Upper lobe of left lung (tissue), 6 donors: ENCODE results near the gene ARFGAP2. TPM values are rescaled to one million over a fixed set of nuclear protein-coding genes. Genes with fewer than 3 reads are reported as not detected.

Experiments
- ATAC-seq, 2 donors: fragments of 200-7000 bp; cut with Tn5 transposase; one replicate each; pipeline ENCODE4 v1.9.1; 2022; ENCODE audit warnings: mild to moderate bottlenecking in 2 of 2, moderate library complexity in 2 of 2; ENCODE audit not compliant: low FRiP score in 2 of 2
- DNase-seq, 2 donors: peaks; one replicate each; pipeline ENCODE4 v3.0.0-alpha.2; 2019 to 2020
- H3K27ac ChIP-seq, 4 donors: fragments of 200-600 bp; sonication (generic); one replicate each; pipeline ENCODE4 v1.5.1; 2016 to 2019
- H3K27me3 ChIP-seq, 4 donors: fragments of 200-600 bp; sonication (generic); one replicate each; pipeline ENCODE4 v1.5.1; 2017 to 2019
- H3K36me3 ChIP-seq, 4 donors: fragments of 200-600 bp; sonication (generic); one replicate each; pipeline ENCODE4 v1.5.1; 2016 to 2019
- H3K4me1 ChIP-seq, 4 donors: fragments of 200-600 bp; sonication (generic); one replicate each; pipeline ENCODE4 v1.5.1; 2018 to 2019
- H3K4me3 ChIP-seq, 4 donors: fragments of 200-600 bp; sonication (generic); one replicate each; pipeline ENCODE4 v1.5.1; 2017 to 2019; ENCODE audit warnings: mild to moderate bottlenecking in 2 of 4, moderate library complexity in 1 of 4
- H3K9me3 ChIP-seq, 4 donors: fragments of 200-600 bp; sonication (generic); one replicate each; pipeline ENCODE4 v1.5.1; 2018 to 2019
- EP300 ChIP-seq, 4 donors: sonication (generic); formaldehyde crosslinking; IDR thresholded peaks; one replicate each; pipeline ENCODE4 v1.5.1; 2017; ENCODE audit warnings: antibody characterized with exemption in 4 of 4, control low read depth in 2 of 4
- POLR2A ChIP-seq, 4 donors: fragments of 450-650 bp; IDR thresholded peaks; one replicate each; pipeline ENCODE4 v1.5.1; 2016 to 2017; ENCODE audit warnings: antibody characterized with exemption in 4 of 4, mild to moderate bottlenecking in 2 of 4
- POLR2AphosphoS5 ChIP-seq, 2 donors: sonication (generic); formaldehyde crosslinking; IDR thresholded peaks; one replicate each; pipeline ENCODE4 v1.5.1; 2017; ENCODE audit warnings: antibody characterized with exemption in 2 of 2
- WGBS, 2 donors: methylation state at CpG; one replicate each; pipeline ENCODE4 v1.1.5; 2017 to 2018; 5-methylcytosine and 5-hydroxymethylcytosine counted together
- total RNA-seq, 6 donors: library from RNA; depleted of rRNA in 4 of 6; stranded (reverse); fragments of >200 nt in 4 of 6; gene quantifications; one replicate each; pipeline versions ENCODE4 v1.1.0 to v1.2.1, GENCODE V29; 2016 to 2021
- TF ChIP-seq, protein P1 (sequence below), 6 experiments: fragments of 450-650 bp in 4 of 6; fragments of 200-600 bp in 2 of 6; sonication (generic) in 2 of 6; IDR thresholded peaks; one replicate each; pipeline ENCODE4 v1.5.1; 2016 to 2019; ENCODE audit warnings: antibody characterized with exemption in 6 of 6
- donor health status: DM: no; HTN: no; CAD: no; lungs with moderate emphysema.
- donor health status: DM: no; HTN: yes; CAD: no; lungs with severe emphysema.

Gene ARFGAP2
- total RNA-seq, 6 donors from 2014 or later: 93.6 to 257 (median 110) TPM

DNA sequence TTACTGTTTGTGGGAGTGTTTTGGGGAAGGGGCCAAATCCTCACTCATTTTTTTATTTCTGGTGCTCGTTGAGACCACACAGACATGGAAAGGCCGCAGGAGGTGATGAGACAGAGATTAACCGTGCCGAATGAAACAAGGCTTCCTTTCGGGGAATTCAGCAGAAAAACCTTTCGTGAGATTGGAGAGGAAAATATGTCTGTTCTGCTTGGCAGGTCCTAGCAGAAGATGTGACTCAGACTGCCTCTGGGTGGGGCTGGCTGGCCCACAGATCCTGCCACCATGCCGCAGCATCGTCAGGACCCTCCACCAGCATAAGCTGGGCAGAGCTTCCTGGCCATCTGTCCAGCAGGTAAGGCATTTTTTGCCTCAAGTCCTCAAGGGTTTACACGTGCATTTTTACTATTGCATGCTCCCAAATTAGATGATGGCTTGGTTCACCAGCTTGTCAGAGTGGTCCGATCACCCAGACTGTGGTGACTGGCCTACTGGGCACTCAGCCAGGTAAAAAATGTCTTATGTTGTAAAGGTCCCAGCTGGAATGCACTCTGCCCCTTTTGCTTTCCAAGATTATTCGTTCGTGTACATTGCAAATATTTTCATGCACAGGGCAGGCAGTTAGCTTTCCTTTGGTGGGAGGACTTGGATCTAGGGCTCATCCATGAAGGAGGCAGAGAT is 39.6 kb upstream of the ARFGAP2 start:
- peak overlapping the region; percentile 56 to 69 (median 64) for H3K4me3 ChIP-seq
- peaks cover 0 to 16% (median 6%) of the 10 kb centered on the region in 4 donors for H3K36me3 ChIP-seq
- no peaks in the 10 kb centered on the region for H3K9me3 ChIP-seq
- WGBS, 2 donors: 10 to 14% methylated on average over 12 of the region's 12 CpGs
- H3K27me3 ChIP-seq: no peaks in the 10 kb centered on the region
- peak overlapping the region; percentile 88 to 96 (median 92) for H3K27ac ChIP-seq
- ATAC-seq (peak in 1 of 2 donors; percentile 50), DNase-seq (peak in 1 of 2 donors; percentile 48)
- peaks cover 20 to 29% (median 22%) of the 10 kb centered on the region in 4 donors for H3K4me1 ChIP-seq
- no peak for TF ChIP-seq EP300 (IDR thresholded peaks at IDR 0.05)
- peak in 1 of 2 donors; percentile 22 for TF ChIP-seq POLR2AphosphoS5 (IDR thresholded peaks at IDR 0.05)
- no peak for TF ChIP-seq POLR2A (IDR thresholded peaks at IDR 0.05)
- TF ChIP-seq, protein P1, sequence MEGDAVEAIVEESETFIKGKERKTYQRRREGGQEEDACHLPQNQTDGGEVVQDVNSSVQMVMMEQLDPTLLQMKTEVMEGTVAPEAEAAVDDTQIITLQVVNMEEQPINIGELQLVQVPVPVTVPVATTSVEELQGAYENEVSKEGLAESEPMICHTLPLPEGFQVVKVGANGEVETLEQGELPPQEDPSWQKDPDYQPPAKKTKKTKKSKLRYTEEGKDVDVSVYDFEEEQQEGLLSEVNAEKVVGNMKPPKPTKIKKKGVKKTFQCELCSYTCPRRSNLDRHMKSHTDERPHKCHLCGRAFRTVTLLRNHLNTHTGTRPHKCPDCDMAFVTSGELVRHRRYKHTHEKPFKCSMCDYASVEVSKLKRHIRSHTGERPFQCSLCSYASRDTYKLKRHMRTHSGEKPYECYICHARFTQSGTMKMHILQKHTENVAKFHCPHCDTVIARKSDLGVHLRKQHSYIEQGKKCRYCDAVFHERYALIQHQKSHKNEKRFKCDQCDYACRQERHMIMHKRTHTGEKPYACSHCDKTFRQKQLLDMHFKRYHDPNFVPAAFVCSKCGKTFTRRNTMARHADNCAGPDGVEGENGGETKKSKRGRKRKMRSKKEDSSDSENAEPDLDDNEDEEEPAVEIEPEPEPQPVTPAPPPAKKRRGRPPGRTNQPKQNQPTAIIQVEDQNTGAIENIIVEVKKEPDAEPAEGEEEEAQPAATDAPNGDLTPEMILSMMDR (IDR thresholded peaks at IDR 0.05): no peak

DNA sequence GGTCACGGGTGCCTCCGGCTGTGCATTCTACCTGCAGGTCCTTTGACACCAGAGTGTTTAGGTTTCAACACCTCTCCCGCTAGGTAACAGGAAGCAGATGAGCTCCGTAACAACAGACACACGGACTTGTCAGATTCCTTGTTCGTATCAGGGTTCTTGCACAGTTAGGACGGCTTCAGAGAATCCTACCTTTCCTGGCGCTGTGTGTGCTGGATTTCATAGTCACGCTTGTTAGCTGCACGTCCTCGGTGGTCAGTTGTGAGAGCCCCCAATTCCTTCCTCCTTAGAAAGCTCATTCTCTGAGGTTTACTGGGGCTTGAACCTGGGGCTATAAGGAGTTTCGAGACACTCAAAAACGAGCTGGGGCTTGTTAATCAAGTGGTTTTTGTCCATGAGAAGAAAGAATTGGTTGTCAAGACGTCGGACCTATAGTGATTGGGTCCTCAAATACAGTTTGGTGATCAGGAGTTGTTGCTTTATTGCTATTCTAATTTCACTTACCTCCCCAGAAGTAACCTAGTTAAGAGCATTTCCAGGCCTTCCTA is 38.8 kb upstream of the ARFGAP2 start:
- Histone ChIP-seq H3K27me3 (no peaks in the 10 kb centered on the region), H3K36me3 (peaks cover 0 to 10% (median 4%) of the 10 kb centered on the region in 4 donors), H3K4me3 (peak overlapping the region; percentile 56 to 69 (median 64)), H3K9me3 (no peaks in the 10 kb centered on the region), H3K4me1 (peaks cover 20 to 29% (median 22%) of the 10 kb centered on the region in 4 donors), H3K27ac (peak overlapping the region; percentile 88 to 96 (median 92))
- WGBS, 2 donors: 7 to 13% methylated on average over 7 to 15 of the region's 15 CpGs
- no peak for ATAC-seq
- DNase-seq: no peak
- TF ChIP-seq, protein P1 (IDR thresholded peaks at IDR 0.05): no peak
- TF ChIP-seq EP300 (IDR thresholded peaks at IDR 0.05): no peak
- no peak for TF ChIP-seq POLR2A (IDR thresholded peaks at IDR 0.05)
- TF ChIP-seq POLR2AphosphoS5 (IDR thresholded peaks at IDR 0.05): no peak

DNA sequence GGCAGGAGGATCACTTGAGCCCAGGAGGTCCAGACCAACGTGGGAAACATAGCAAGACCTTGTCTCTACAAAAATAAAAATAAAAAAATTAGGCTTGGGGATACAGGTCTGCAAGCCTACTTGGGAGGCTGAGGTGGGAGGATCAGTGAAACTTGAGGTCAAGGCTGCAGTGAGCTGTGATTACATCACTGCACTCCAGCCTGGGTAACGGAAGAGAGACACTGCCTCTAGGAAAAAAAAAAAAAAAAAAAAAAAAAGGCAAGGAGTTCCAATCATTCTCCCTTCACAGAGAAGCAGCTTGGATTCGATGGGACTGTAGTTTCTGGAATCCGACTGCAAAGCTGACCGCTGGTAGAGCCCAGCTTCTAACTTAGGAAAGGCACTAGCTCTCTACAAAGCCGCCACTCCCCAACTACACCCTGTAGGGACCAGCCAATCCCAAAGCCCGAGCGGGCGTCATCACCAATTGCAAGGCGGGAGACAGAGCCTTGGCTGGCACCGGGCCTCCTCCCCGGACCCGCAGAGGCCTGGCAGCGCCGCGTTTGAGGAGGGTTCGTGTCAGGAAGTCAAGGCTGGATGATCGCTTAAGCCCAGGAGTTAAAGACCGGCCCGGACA is 37.4 kb upstream of the ARFGAP2 start:
- TF ChIP-seq EP300 (IDR thresholded peaks at IDR 0.05) (no peak), POLR2AphosphoS5 (IDR thresholded peaks at IDR 0.05) (peak; percentile 73 to 84), POLR2A (IDR thresholded peaks at IDR 0.05) (peak in 3 of 4 donors; percentile 52 to 84 (median 77))
- TF ChIP-seq, protein P1 (IDR thresholded peaks at IDR 0.05): no peak
- whole genome bisulfite sequencing, 2 donors: 5 to 11% methylated on average over 15 to 20 of the region's 20 CpGs
- DNase-seq (peak; percentile 90 to 97), ATAC-seq (peak; percentile 93 to 97)
- Histone ChIP-seq H3K9me3 (no peaks in the 10 kb centered on the region), H3K36me3 (peaks cover 0 to 4% (median 0%) of the 10 kb centered on the region in 4 donors), H3K4me3 (peak overlapping the region; percentile 0 to 69 (median 58)), H3K27me3 (no peaks in the 10 kb centered on the region), H3K4me1 (peaks cover 20 to 24% (median 22%) of the 10 kb centered on the region in 4 donors), H3K27ac (peak overlapping the region; percentile 88 to 96 (median 92))

DNA sequence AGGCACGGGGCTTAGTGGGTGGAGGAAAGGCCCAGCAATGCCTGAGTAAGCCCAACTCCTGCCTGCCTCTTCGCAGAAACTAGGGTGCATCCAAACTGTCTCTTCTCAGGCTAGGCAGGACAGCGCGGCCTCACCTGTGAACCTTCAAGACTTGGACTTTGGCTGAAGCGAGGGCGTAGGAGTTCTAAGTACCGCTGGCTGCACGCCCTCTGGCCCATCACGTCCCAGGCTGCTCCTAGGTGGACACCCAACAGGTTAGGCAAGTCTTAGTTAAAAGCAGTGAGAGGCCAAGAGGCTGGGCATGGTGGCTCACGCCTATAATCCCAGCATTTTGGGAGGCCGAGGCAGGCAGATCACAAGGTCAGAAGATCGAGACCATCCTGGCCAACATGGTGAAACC is 36.3 kb upstream of the ARFGAP2 start:
- H3K27ac ChIP-seq: no peak overlapping the region
- H3K4me3 ChIP-seq: no peak overlapping the region
- no peak for TF ChIP-seq POLR2AphosphoS5 (IDR thresholded peaks at IDR 0.05)
- TF ChIP-seq, protein P1 (IDR thresholded peaks at IDR 0.05): no peak
- TF ChIP-seq EP300 (IDR thresholded peaks at IDR 0.05): no peak
- TF ChIP-seq POLR2A (IDR thresholded peaks at IDR 0.05): no peak
- no peaks in the 10 kb centered on the region for H3K27me3 ChIP-seq
- whole genome bisulfite sequencing, 2 donors: 89 to 92% methylated on average over 6 to 12 of the region's 12 CpGs
- H3K36me3 ChIP-seq: no peaks in the 10 kb centered on the region
- ATAC-seq (no peak), DNase-seq (peak in 1 of 2 donors; percentile 32)
- peaks cover 20 to 24% (median 22%) of the 10 kb centered on the region in 4 donors for H3K4me1 ChIP-seq
- no peaks in the 10 kb centered on the region for H3K9me3 ChIP-seq
